ENCODE results near the gene FAM107A. TPM values are rescaled to one million over a fixed set of nuclear protein-coding genes. Genes with fewer than 3 reads are reported as not detected.

FAM107A gene
- total and polyA plus RNA-seq, 2 of the 13 experiments (the other 11 are each of a cell fraction or from before 2014, with no cell fraction given): not detected

DNA sequence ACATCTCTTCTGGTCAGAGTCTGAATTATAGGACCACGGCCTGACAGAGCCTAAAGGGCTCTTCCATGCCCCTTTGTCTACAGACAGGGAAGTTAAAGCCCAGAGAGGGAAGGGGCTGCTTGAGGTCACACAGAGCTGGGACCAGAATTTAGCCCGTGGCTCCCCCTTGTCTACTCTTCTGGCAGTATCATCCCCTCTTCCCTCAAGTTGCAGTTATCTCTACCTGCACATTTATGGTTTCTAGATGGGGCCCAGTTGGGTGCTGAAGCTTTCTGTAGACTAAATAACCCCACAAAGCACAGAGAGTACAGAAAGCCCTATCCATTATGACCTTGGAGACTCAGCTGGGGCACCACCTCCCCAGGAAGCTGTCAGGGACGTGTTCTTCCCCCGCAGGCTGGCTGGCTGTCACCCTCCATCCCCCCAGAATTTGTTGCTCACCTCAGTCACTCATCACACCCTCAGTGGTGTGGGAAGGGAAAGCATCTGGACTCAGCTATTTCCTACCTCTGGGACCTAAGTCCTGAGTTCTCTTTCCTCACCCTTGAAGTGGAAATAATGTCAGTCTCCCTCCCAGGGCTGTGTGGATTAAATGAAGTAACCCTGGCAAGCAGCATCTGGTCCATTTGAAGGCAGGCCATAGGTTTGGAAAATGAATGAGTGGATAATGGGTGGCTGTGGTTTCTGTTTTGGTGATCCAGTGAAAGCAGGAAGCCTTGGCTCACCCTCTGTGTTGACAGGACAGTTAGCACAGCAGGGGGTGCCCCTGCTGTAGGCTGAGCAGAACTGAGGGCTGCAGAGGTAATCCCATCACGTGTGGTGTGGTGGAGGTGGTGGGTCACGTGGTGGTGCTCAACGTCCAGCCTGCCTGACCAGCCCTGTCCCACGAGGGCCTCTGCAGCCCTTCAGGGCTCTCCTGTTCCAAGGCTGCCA lies 56.5 kb downstream of the FAM107A start (continued):
- TF ChIP-seq, protein P1, sequence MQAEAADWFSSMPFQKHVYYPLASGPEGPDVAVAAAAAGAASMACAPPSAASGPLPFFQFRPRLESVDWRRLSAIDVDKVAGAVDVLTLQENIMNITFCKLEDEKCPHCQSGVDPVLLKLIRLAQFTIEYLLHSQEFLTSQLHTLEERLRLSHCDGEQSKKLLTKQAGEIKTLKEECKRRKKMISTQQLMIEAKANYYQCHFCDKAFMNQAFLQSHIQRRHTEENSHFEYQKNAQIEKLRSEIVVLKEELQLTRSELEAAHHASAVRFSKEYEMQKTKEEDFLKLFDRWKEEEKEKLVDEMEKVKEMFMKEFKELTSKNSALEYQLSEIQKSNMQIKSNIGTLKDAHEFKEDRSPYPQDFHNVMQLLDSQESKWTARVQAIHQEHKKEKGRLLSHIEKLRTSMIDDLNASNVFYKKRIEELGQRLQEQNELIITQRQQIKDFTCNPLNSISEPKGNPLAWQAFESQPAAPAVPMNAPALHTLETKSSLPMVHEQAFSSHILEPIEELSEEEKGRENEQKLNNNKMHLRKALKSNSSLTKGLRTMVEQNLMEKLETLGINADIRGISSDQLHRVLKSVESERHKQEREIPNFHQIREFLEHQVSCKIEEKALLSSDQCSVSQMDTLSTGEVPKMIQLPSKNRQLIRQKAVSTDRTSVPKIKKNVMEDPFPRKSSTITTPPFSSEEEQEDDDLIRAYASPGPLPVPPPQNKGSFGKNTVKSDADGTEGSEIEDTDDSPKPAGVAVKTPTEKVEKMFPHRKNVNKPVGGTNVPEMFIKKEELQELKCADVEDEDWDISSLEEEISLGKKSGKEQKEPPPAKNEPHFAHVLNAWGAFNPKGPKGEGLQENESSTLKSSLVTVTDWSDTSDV (CRISPR knock-in tag; IDR thresholded peaks at IDR 0.05): peak; percentile 58; the same call in 1 of the 2 replicates
- TF ChIP-seq, protein P2, sequence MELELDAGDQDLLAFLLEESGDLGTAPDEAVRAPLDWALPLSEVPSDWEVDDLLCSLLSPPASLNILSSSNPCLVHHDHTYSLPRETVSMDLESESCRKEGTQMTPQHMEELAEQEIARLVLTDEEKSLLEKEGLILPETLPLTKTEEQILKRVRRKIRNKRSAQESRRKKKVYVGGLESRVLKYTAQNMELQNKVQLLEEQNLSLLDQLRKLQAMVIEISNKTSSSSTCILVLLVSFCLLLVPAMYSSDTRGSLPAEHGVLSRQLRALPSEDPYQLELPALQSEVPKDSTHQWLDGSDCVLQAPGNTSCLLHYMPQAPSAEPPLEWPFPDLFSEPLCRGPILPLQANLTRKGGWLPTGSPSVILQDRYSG (CRISPR knock-in tag; IDR thresholded peaks at IDR 0.05): no peak
- TF ChIP-seq ZBTB1 (CRISPR knock-in tag; IDR thresholded peaks at IDR 0.05; ENCODE audit: borderline replicate concordance) (no peak), NR2F1 (CRISPR knock-in tag; IDR thresholded peaks at IDR 0.05) (no peak), PAWR (CRISPR knock-in tag; IDR thresholded peaks at IDR 0.05; ENCODE audit: borderline replicate concordance) (no peak), SNAI1 (CRISPR knock-in tag; IDR thresholded peaks at IDR 0.05; ENCODE audit: borderline replicate concordance) (peak; percentile 66; the same call in 1 of the 2 replicates), ZFP91 (CRISPR knock-in tag; IDR thresholded peaks at IDR 0.05; ENCODE audit: borderline replicate concordance) (peak; percentile 69), CBX5 (CRISPR knock-in tag; IDR thresholded peaks at IDR 0.05; ENCODE audit: borderline replicate concordance) (peak; percentile 80; the same call in 1 of the 2 replicates), ZNF781 (CRISPR knock-in tag; IDR thresholded peaks at IDR 0.05; ENCODE audit: borderline replicate concordance, not compliant biosample characterization) (peak; percentile 82), ZNF646 (CRISPR knock-in tag; IDR thresholded peaks at IDR 0.05) (no peak), RBAK (CRISPR knock-in tag; IDR thresholded peaks at IDR 0.05) (no peak), MXD4 (CRISPR knock-in tag; IDR thresholded peaks at IDR 0.05) (peak; percentile 76), HNF4A (CRISPR knock-in tag; IDR thresholded peaks at IDR 0.05) (peak; percentile 44), SNAPC2 (CRISPR knock-in tag; IDR thresholded peaks at IDR 0.05) (0 out of 2 replicates have a peak, but pooled peaks have one; percentile 3), ZNF383 (CRISPR knock-in tag; IDR thresholded peaks at IDR 0.05; ENCODE audit: borderline replicate concordance) (no peak)

Measured in HepG2 (cell line).